Femur (tissue), 1 donor: Measurements from ENCODE around the gene PLPP4.

ENCODE experiments used
- DNase-seq: peaks from one replicate; pipeline ENCODE4 v3.0.0-alpha.2; 2017

The PLPP4 gene

GRCh38 chr10:120614680-120615079 lies 157.7 kb downstream of the PLPP4 start:
- no peak for DNase-seq

- no peak for DNase-seq
Measured at GRCh38 chr10:120616311-120616911, 159.4 kb downstream of the PLPP4 start.

- DNase-seq: no peak
Measured at GRCh38 chr10:120628197-120628596, 171.2 kb downstream of the PLPP4 start.

- no peak for DNase-seq
Measured at GRCh38 chr10:120630266-120630665, 173.2 kb downstream of the PLPP4 start.

- no peak for DNase-seq
Measured at GRCh38 chr10:120632047-120632446, 175.0 kb downstream of the PLPP4 start.

- DNase-seq: no peak
Measured at GRCh38 chr10:120632942-120633341, 175.9 kb downstream of the PLPP4 start.

- no peak for DNase-seq
Measured at GRCh38 chr10:120634659-120635058, 177.6 kb downstream of the PLPP4 start.
